Loucy (cell line): ENCODE data around the gene BIRC3.

ENCODE experiments used
- H2AFZ ChIP-seq: fragments of 200-600 bp; sonication (generic); 2 replicates; pipeline ENCODE4 v1.6.0; 2016; ENCODE audit warnings: antibody characterized with exemption, mild to moderate bottlenecking, low read length, moderate library complexity
- H3F3A ChIP-seq: fragments of 200-600 bp; 2 replicates; pipeline ENCODE4 v1.6.0; 2016; ENCODE audit warnings: antibody characterized with exemption, low read depth, mild to moderate bottlenecking
- H3K27me3 ChIP-seq: fragments of 200-600 bp; sonication (generic); 2 replicates; pipeline ENCODE4 v1.6.1; 2014; ENCODE audit warnings: low read length, mild to moderate bottlenecking; ENCODE audit not compliant: insufficient read depth, poor library complexity, severe bottlenecking
- H3K36me3 ChIP-seq: fragments of 200-600 bp; sonication (generic); 2 replicates; pipeline ENCODE4 v1.6.1; 2016; ENCODE audit warnings: low read length; ENCODE audit not compliant: insufficient read depth
- H3K4me1 ChIP-seq: fragments of 200-600 bp; sonication (generic); 2 replicates; pipeline ENCODE4 v1.5.1; 2014; ENCODE audit warnings: low read length, mild to moderate bottlenecking; ENCODE audit not compliant: insufficient read depth, poor library complexity, severe bottlenecking
- H3K4me2 ChIP-seq: fragments of 200-600 bp; sonication (generic); 2 replicates; pipeline ENCODE4 v1.6.0; 2014; ENCODE audit warnings: antibody characterized with exemption, low read length, low read depth, mild to moderate bottlenecking; ENCODE audit not compliant: poor library complexity, severe bottlenecking
- H3K4me3 ChIP-seq: fragments of 200-600 bp; sonication (generic); 2 replicates; pipeline ENCODE4 v1.5.1; 2014; ENCODE audit warnings: low read length, mild to moderate bottlenecking, mixed read lengths; ENCODE audit not compliant: poor library complexity, severe bottlenecking
- H3K79me2 ChIP-seq: fragments of 200-600 bp; sonication (generic); 2 replicates; pipeline ENCODE4 v1.6.1; 2014; ENCODE audit warnings: low read length; ENCODE audit not compliant: insufficient read depth
- H3K9ac ChIP-seq: fragments of 200-600 bp; sonication (generic); 2 replicates; pipeline ENCODE4 v1.6.0; 2014; ENCODE audit warnings: mild to moderate bottlenecking, low read depth, low read length, moderate library complexity; ENCODE audit not compliant: poor library complexity, severe bottlenecking
- H3K9me2 ChIP-seq: fragments of 200-600 bp; sonication (generic); replicated peaks from 2 replicates; pipeline ENCODE4 v1.6.1; 2016; ENCODE audit warnings: low read depth, low read length, mixed read lengths
- H3K9me3 ChIP-seq: fragments of 200-600 bp; sonication (generic); 2 replicates; pipeline ENCODE4 v1.6.1; 2014; ENCODE audit warnings: mild to moderate bottlenecking, antibody characterized with exemption, low read length, low read depth; ENCODE audit not compliant: insufficient read depth
- H4K20me1 ChIP-seq: fragments of 200-600 bp; sonication (generic); 2 replicates; pipeline ENCODE4 v1.6.0; 2014; ENCODE audit warnings: antibody characterized with exemption, low read length, mild to moderate bottlenecking; ENCODE audit not compliant: insufficient read depth, poor library complexity, severe bottlenecking
- EZH2phosphoT487 ChIP-seq: fragments of 200-600 bp; IDR thresholded peaks from 2 replicates; pipeline ENCODE4 v1.6.1; 2018; ENCODE audit warnings: antibody characterized with exemption, mild to moderate bottlenecking, moderate library complexity, borderline replicate concordance
- TF ChIP-seq, protein P1 (sequence below): fragments of 200-600 bp; sonication (generic); conservative IDR thresholded peaks from 2 replicates; pipeline ENCODE4 v1.5.1; 2014; ENCODE audit warnings: mild to moderate bottlenecking, antibody characterized with exemption, low read length

Gene BIRC3

GRCh38 chr11:102274628-102275027, 42.7 kb upstream of the BIRC3 start:
- Histone ChIP-seq H3K27me3 (no peaks in the 10 kb centered on the region), H3K9me2 (no peaks in the 10 kb centered on the region)
- TF ChIP-seq EZH2phosphoT487 = no peak
- TF ChIP-seq, protein P1, sequence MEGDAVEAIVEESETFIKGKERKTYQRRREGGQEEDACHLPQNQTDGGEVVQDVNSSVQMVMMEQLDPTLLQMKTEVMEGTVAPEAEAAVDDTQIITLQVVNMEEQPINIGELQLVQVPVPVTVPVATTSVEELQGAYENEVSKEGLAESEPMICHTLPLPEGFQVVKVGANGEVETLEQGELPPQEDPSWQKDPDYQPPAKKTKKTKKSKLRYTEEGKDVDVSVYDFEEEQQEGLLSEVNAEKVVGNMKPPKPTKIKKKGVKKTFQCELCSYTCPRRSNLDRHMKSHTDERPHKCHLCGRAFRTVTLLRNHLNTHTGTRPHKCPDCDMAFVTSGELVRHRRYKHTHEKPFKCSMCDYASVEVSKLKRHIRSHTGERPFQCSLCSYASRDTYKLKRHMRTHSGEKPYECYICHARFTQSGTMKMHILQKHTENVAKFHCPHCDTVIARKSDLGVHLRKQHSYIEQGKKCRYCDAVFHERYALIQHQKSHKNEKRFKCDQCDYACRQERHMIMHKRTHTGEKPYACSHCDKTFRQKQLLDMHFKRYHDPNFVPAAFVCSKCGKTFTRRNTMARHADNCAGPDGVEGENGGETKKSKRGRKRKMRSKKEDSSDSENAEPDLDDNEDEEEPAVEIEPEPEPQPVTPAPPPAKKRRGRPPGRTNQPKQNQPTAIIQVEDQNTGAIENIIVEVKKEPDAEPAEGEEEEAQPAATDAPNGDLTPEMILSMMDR = no peak

GRCh38 chr11:102276362-102276761, 40.9 kb upstream of the BIRC3 start:
- Histone ChIP-seq H3K4me2 (no peak overlapping the region), H3K9me2 (no peaks in the 10 kb centered on the region), H3K4me1 (no peaks in the 10 kb centered on the region), H3K9ac (no peak overlapping the region), H3F3A (no peaks in the 10 kb centered on the region), H3K9me3 (no peaks in the 10 kb centered on the region), H3K36me3 (no peaks in the 10 kb centered on the region), H3K4me3 (no peak overlapping the region), H3K27me3 (no peaks in the 10 kb centered on the region), H4K20me1 (no peaks in the 10 kb centered on the region), H2AFZ (no peak overlapping the region), H3K79me2 (no peaks in the 10 kb centered on the region)
- TF ChIP-seq EZH2phosphoT487 = no peak
- TF ChIP-seq, protein P1 = no peak

More at GRCh38 chr11:102274628-102275027, 42.7 kb upstream of the BIRC3 start:
- H3K4me2 ChIP-seq = no peak overlapping the region
- no peaks in the 10 kb centered on the region for H3K36me3 ChIP-seq
- no peaks in the 10 kb centered on the region for H3K79me2 ChIP-seq
- H4K20me1 ChIP-seq = no peaks in the 10 kb centered on the region
- H3K4me3 ChIP-seq = no peak overlapping the region
- no peaks in the 10 kb centered on the region for H3F3A ChIP-seq
- H3K9me3 ChIP-seq = no peaks in the 10 kb centered on the region
- peaks cover 5% of the 10 kb centered on the region for H3K4me1 ChIP-seq
- H2AFZ ChIP-seq = no peak overlapping the region
- no peak overlapping the region for H3K9ac ChIP-seq

- H3K27me3 ChIP-seq = no peaks in the 10 kb centered on the region
- TF ChIP-seq, protein P1 = no peak
- TF ChIP-seq EZH2phosphoT487 = no peak
- H2AFZ ChIP-seq = no peak overlapping the region
- H3F3A ChIP-seq = no peaks in the 10 kb centered on the region
- no peak overlapping the region for H3K4me2 ChIP-seq
- no peaks in the 10 kb centered on the region for H3K4me1 ChIP-seq
- no peaks in the 10 kb centered on the region for H4K20me1 ChIP-seq
- no peaks in the 10 kb centered on the region for H3K79me2 ChIP-seq
- no peaks in the 10 kb centered on the region for H3K9me3 ChIP-seq
- H3K36me3 ChIP-seq = no peaks in the 10 kb centered on the region
- no peak overlapping the region for H3K4me3 ChIP-seq
- H3K9me2 ChIP-seq = no peaks in the 10 kb centered on the region
- H3K9ac ChIP-seq = no peak overlapping the region
Observed at GRCh38 chr11:102276783-102277182, 40.5 kb upstream of the BIRC3 start.
